Body of pancreas (tissue), 4 donors: ENCODE results near the gene BBS10. TPM values are rescaled to one million over a fixed set of nuclear protein-coding genes. Genes with fewer than 3 reads are reported as not detected.
"Not testable (repeated sequence)": the region's sequence is repeated elsewhere in the genome, so short reads cannot be mapped to it uniquely, and the experiment has no call there.

Experiments used
- ATAC-seq: fragments of 150-250 bp; one replicate; pipeline ENCODE4 v1.9.1; 2016
- DNase-seq, 4 donors: peaks; one replicate each; pipeline ENCODE4 v3.0.0-alpha.2; 2019
- H3K27ac ChIP-seq, 4 donors: fragments of 200-600 bp; sonication (generic); 1 replicate in 3 of 4; 2 replicates in 1 of 4; pipeline versions ENCODE4 v1.5.1 to v1.6.1; 2016 to 2019; ENCODE audit warnings: mild to moderate bottlenecking in 1 of 4, mixed read lengths in 1 of 4, moderate library complexity in 1 of 4
- H3K27me3 ChIP-seq, 2 donors: fragments of 200-600 bp; sonication (generic); one replicate each; pipeline ENCODE4 v1.6.0; 2016; ENCODE audit warnings: mild to moderate bottlenecking in 1 of 2
- H3K36me3 ChIP-seq, 2 donors: fragments of 200-600 bp; sonication (generic); replicated peaks in 1 of 2; 2 replicates each; pipeline ENCODE4 v1.5.1; 2016; ENCODE audit warnings: low read depth in 2 of 2; ENCODE audit not compliant: insufficient read depth in 1 of 2
- H3K4me1 ChIP-seq: fragments of 200-600 bp; sonication (generic); one replicate; pipeline ENCODE4 v1.6.0; 2016
- H3K4me3 ChIP-seq, 2 donors: fragments of 200-600 bp; sonication (generic); 1 replicate in 1 of 2; 2 replicates in 1 of 2; pipeline ENCODE4 v1.5.1; 2016 to 2019
- H3K9me3 ChIP-seq, 3 donors: fragments of 200-600 bp; sonication (generic); 1 replicate in 2 of 3; 2 replicates in 1 of 3; pipeline ENCODE4 v1.5.1; 2016
- POLR2A ChIP-seq, 3 donors: fragments of 450-650 bp; IDR thresholded peaks; one replicate each; pipeline ENCODE4 v1.6.1; 2016; ENCODE audit warnings: antibody characterized with exemption in 3 of 3, mild to moderate bottlenecking in 2 of 3
- WGBS, 2 donors: methylation state at CpG; one replicate each; pipeline ENCODE4 v1.1.5; 2017; 5-methylcytosine and 5-hydroxymethylcytosine counted together
- intact Hi-C: fragments of 100-400 bp; cut with DNase I; formaldehyde crosslinking; loops from one replicate; pipeline ENCODE4 v1.15.1; 2023
- total RNA-seq, 2 donors: library from RNA; depleted of rRNA; stranded (reverse); fragments of >200 nt; gene quantifications; one replicate each; pipeline ENCODE4 v1.1.0, GENCODE V29; 2016
- TF ChIP-seq, protein P1 (sequence below), 7 experiments: fragments of 450-650 bp in 4 of 7; fragments of 200-600 bp in 3 of 7; sonication (generic) in 3 of 7; IDR thresholded peaks; one replicate each; pipeline ENCODE4 v1.5.1; 2016 to 2019; ENCODE audit warnings: antibody characterized with exemption in 7 of 7

The BBS10 gene
- total RNA-seq, 2 donors from 2014 or later: 4.0 to 7.0 TPM

- 91 to 92% methylated on average over 3 of the region's 3 CpGs for WGBS, 2 donors
- H3K4me3 ChIP-seq: no peak overlapping the region
- H3K36me3 ChIP-seq: peaks cover 0 to 1% of the 10 kb centered on the region in 2 donors
- no peak overlapping the region for H3K27ac ChIP-seq
- no peak for TF ChIP-seq POLR2A (IDR thresholded peaks at IDR 0.05)
- TF ChIP-seq, protein P1, sequence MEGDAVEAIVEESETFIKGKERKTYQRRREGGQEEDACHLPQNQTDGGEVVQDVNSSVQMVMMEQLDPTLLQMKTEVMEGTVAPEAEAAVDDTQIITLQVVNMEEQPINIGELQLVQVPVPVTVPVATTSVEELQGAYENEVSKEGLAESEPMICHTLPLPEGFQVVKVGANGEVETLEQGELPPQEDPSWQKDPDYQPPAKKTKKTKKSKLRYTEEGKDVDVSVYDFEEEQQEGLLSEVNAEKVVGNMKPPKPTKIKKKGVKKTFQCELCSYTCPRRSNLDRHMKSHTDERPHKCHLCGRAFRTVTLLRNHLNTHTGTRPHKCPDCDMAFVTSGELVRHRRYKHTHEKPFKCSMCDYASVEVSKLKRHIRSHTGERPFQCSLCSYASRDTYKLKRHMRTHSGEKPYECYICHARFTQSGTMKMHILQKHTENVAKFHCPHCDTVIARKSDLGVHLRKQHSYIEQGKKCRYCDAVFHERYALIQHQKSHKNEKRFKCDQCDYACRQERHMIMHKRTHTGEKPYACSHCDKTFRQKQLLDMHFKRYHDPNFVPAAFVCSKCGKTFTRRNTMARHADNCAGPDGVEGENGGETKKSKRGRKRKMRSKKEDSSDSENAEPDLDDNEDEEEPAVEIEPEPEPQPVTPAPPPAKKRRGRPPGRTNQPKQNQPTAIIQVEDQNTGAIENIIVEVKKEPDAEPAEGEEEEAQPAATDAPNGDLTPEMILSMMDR (IDR thresholded peaks at IDR 0.05): no peak
- H3K9me3 ChIP-seq: no peaks in the 10 kb centered on the region
- no peak for ATAC-seq
- no peaks in the 10 kb centered on the region for H3K4me1 ChIP-seq
- intact Hi-C loops: no loop called here
- no peaks in the 10 kb centered on the region for H3K27me3 ChIP-seq
- DNase-seq: no peak
Observed at GRCh38 chr12:76383988-76384387, 35.8 kb upstream of the BBS10 start.

DNA sequence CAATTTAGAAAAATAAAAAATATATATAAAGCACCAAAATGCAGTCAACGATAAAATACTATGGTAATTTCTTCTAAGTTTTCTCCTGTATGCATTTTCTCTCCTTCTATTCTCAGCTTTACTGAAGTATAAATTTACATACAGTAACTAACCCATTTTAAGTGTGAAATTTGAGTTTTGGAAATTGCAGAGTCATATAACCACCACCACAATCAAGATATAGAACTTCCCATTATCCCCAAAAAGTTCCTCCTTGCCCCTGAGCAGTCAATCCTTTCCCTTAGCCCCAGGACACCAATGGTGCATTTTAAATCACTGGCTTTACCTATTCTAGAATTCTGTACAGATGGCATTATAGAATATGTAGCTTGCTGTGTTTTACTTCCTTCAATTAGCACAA lies 31.0 kb upstream of the BBS10 start:
- TF ChIP-seq POLR2A (IDR thresholded peaks at IDR 0.05): no peak
- TF ChIP-seq, protein P1 (IDR thresholded peaks at IDR 0.05): no peak
- ATAC-seq: no peak
- no peak overlapping the region for H3K27ac ChIP-seq
- no peak overlapping the region for H3K4me3 ChIP-seq
- intact Hi-C loops: no loop called here
- H3K4me1 ChIP-seq: no peaks in the 10 kb centered on the region
- H3K9me3 ChIP-seq: no peaks in the 10 kb centered on the region
- peaks cover 0 to 5% of the 10 kb centered on the region in 2 donors for H3K36me3 ChIP-seq
- WGBS, 2 donors: 96 to 100% methylated on average over 1 of the region's 1 CpG
- H3K27me3 ChIP-seq: no peaks in the 10 kb centered on the region
- DNase-seq: no peak

DNA sequence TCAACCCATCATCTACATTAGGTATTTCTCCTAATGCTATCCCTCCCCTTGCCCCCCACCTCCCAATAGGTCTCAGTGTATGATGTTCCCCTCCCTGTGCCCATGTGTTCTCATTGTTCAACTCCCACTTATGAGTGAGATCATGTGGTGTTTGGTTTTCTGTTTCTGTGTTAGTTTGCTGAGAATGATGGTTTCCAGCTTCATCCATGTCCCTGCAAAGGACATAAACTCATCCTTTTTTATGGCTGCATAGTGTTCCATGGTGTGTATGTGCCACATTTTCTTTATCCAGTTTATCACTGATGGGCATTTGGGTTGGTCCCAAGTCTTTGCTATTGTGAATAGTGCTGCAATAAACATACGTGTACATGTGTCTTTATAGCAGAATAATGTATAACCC lies 28.7 kb upstream of the BBS10 start:
- H3K27me3 ChIP-seq, DNase-seq, H3K4me1 ChIP-seq, H3K9me3 ChIP-seq, H3K36me3 ChIP-seq, ATAC-seq, H3K27ac ChIP-seq, intact Hi-C loops, H3K4me3 ChIP-seq: not testable (repeated sequence)
- 93 to 95% methylated on average over 1 of the region's 1 CpG for WGBS, 2 donors

DNA sequence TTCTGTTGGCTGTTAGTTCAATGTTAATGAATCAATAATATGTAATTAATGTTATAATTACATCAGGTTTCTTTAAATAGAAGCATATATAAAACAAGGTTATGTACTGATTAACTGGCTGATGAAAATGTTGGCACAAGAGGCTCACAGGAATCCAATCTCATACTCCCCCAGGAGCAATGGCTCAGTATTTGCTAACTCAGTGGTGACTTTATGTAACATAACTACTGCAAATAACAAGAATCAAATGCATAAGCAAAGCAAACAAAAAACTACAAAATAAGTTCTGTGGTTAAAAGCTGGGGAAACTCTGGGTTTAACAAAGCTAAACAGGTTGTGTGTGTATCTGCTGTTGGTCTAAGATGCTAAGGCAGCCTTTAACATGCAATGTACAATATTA lies 27.7 kb upstream of the BBS10 start:
- H3K27me3 ChIP-seq: no peaks in the 10 kb centered on the region
- no peak overlapping the region for H3K4me3 ChIP-seq
- H3K27ac ChIP-seq: no peak overlapping the region
- no peaks in the 10 kb centered on the region for H3K4me1 ChIP-seq
- ATAC-seq (no peak), DNase-seq (no peak)
- H3K9me3 ChIP-seq: no peaks in the 10 kb centered on the region
- intact Hi-C loops: no loop called here
- peaks cover 0 to 5% of the 10 kb centered on the region in 2 donors for H3K36me3 ChIP-seq
- no peak for TF ChIP-seq POLR2A (IDR thresholded peaks at IDR 0.05)
- TF ChIP-seq, protein P1 (IDR thresholded peaks at IDR 0.05): no peak

DNA sequence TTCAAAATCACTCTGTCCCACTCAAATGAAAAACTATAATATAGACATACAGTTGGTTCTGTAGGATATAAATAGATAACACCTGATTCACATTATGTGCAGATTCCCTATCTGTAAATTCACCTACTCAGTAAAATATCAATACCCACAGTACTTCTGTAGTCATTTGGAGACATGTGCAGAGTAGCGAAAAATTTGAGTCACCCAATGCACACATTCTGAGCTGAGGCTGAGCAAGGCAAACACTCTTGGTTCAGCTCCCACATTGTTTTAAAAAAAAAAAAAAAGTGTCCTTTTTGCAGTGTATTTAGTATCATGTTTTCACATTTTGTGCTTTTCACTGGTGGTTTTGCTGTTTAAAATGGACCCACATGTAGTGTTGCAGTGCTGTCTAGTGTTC lies 27.3 kb upstream of the BBS10 start:
- DNase-seq: no peak
- Histone ChIP-seq H3K9me3 (no peaks in the 10 kb centered on the region), H3K4me1 (no peaks in the 10 kb centered on the region), H3K36me3 (peaks cover 0 to 5% of the 10 kb centered on the region in 2 donors), H3K27me3 (no peaks in the 10 kb centered on the region), H3K27ac (no peak overlapping the region), H3K4me3 (no peak overlapping the region)
- TF ChIP-seq, protein P1 (IDR thresholded peaks at IDR 0.05): no peak
- TF ChIP-seq POLR2A (IDR thresholded peaks at IDR 0.05): no peak
- intact Hi-C loops: no loop called here
- no peak for ATAC-seq
- WGBS, 2 donors: 91 to 93% methylated on average over 1 of the region's 1 CpG
